22Rv1 (cell line): ENCODE results near the gene AKR1E2.

Source experiments
- ZFX ChIP-seq: fragments of 450-650 bp; IDR thresholded peaks from 2 replicates; pipeline ENCODE4 v1.6.1; 2017; ENCODE audit warnings: antibody characterized with exemption, borderline replicate concordance
- TF ChIP-seq, protein P1 (sequence below): fragments of 450-650 bp; IDR thresholded peaks from 2 replicates; pipeline ENCODE4 v1.5.1; 2017; ENCODE audit warnings: mild to moderate bottlenecking

DNA sequence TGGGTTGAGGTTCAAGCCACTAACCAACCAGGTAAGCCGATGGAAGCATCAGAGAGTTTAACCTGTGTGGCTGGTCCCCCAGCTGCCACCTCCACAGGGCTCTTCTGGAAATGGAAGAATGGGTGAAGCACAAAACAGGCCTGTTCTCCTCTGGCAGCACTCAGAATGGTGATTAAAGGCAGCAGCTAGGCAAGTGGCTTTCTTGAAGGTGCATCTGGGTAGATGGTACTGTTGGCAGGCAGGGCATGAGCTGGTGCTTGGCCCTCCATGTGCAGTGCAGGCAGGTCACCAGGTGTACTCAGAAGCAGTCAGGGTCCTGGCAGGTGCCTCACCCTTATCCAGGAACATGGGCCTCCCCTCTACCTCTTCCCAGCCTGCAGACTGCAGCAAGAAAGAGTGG is 11.5 kb downstream of the AKR1E2 start:
- TF ChIP-seq, protein P1, sequence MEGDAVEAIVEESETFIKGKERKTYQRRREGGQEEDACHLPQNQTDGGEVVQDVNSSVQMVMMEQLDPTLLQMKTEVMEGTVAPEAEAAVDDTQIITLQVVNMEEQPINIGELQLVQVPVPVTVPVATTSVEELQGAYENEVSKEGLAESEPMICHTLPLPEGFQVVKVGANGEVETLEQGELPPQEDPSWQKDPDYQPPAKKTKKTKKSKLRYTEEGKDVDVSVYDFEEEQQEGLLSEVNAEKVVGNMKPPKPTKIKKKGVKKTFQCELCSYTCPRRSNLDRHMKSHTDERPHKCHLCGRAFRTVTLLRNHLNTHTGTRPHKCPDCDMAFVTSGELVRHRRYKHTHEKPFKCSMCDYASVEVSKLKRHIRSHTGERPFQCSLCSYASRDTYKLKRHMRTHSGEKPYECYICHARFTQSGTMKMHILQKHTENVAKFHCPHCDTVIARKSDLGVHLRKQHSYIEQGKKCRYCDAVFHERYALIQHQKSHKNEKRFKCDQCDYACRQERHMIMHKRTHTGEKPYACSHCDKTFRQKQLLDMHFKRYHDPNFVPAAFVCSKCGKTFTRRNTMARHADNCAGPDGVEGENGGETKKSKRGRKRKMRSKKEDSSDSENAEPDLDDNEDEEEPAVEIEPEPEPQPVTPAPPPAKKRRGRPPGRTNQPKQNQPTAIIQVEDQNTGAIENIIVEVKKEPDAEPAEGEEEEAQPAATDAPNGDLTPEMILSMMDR = no peak
- TF ChIP-seq ZFX = no peak
